ENCODE data around the gene DENND2A. TPM values are rescaled to one million over a fixed set of nuclear protein-coding genes. Genes with fewer than 3 reads are reported as not detected.

The DENND2A gene
- total and polyA plus RNA-seq, 4 donors, result 1.2 to 7.4 (median 2.3) TPM

DNA sequence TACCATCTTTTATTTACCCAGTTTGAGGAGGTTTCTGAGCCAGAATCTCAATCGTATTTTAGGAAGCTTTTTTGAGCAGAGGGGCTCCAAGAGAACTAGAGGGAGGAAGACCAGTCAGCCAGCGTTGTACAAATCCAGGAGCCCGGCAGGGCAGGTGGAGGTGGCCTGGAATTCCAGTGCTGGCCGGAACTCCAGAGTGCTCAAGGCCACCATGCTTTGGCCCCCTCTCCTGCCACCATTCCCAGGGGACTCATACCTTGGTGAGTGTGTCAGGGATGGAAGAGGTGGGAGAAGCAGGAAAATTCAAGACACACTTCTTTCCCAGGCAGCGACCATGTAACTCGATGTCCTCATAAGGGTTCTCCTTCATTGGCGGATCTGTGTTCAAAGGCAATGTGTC is 55.3 kb downstream of the DENND2A start:
- 94% methylated on average over 7 of the region's 7 CpGs for WGBS
- H3K36me3 ChIP-seq (ENCODE audit: control insufficient read depth in 4 of 4, insufficient read depth in 3 of 4, low read depth in 1 of 4, low read length in 3 of 4), result no peaks in the 10 kb centered on the region
- H3K9me3 ChIP-seq (ENCODE audit: control insufficient read depth in 4 of 4, low read length in 3 of 4), result no peaks in the 10 kb centered on the region
- TF ChIP-seq YY1 (IDR thresholded peaks at IDR 0.05) (no peak), FOXA1 (IDR thresholded peaks at IDR 0.05) (no peak)
- H3K27me3 ChIP-seq (ENCODE audit: control insufficient read depth in 4 of 4, insufficient read depth in 4 of 4, low read length in 3 of 4), result no peaks in the 10 kb centered on the region
- H3K27ac ChIP-seq (ENCODE audit: low read depth in 1 of 2, low read length in 2 of 2), result no peak overlapping the region
- no peaks in the 10 kb centered on the region for H3K4me1 ChIP-seq (ENCODE audit: control insufficient read depth in 4 of 4, insufficient read depth in 4 of 4, low read length in 3 of 4)
- DNase-seq (ENCODE audit: low spot score), result no peak
- H3K9ac ChIP-seq (ENCODE audit: low read depth in 1 of 2, low read length in 2 of 2), result no peak overlapping the region
- no peak overlapping the region for H3K4me3 ChIP-seq (ENCODE audit: low read depth in 1 of 3, low read length in 3 of 3)

GRCh38 chr7:140584195-140584851 is 56.3 kb downstream of the DENND2A start:
- H3K9ac ChIP-seq (ENCODE audit: low read depth in 1 of 2, low read length in 2 of 2), result no peak overlapping the region
- H3K27ac ChIP-seq (ENCODE audit: low read depth in 1 of 2, low read length in 2 of 2), result no peak overlapping the region
- WGBS, result 96% methylated on average over 4 of the region's 4 CpGs
- no peak for DNase-seq (ENCODE audit: low spot score)
- H3K4me3 ChIP-seq (ENCODE audit: low read depth in 1 of 3, low read length in 3 of 3), result no peak overlapping the region
- H3K9me3 ChIP-seq (ENCODE audit: control insufficient read depth in 4 of 4, low read length in 3 of 4), result no peaks in the 10 kb centered on the region
- no peaks in the 10 kb centered on the region for H3K4me1 ChIP-seq (ENCODE audit: control insufficient read depth in 4 of 4, insufficient read depth in 4 of 4, low read length in 3 of 4)
- no peaks in the 10 kb centered on the region for H3K36me3 ChIP-seq (ENCODE audit: control insufficient read depth in 4 of 4, insufficient read depth in 3 of 4, low read depth in 1 of 4, low read length in 3 of 4)
- H3K27me3 ChIP-seq (ENCODE audit: control insufficient read depth in 4 of 4, insufficient read depth in 4 of 4, low read length in 3 of 4), result no peaks in the 10 kb centered on the region
- TF ChIP-seq EGR1 (IDR thresholded peaks at IDR 0.05; ENCODE audit: low read depth in 2 of 2) (no peak), FOXA2 (IDR thresholded peaks at IDR 0.05) (no peak), SP1 (IDR thresholded peaks at IDR 0.05) (no peak), CTCF (IDR thresholded peaks at IDR 0.05; ENCODE audit: low read depth, low read length, missing input control) (no peak), RXRA (IDR thresholded peaks at IDR 0.05) (no peak), GABPA (IDR thresholded peaks at IDR 0.05 in 1 of 2, conservative IDR thresholded peaks at IDR 0.05 in 1 of 2) (no peak), YY1 (IDR thresholded peaks at IDR 0.05) (no peak), TAF1 (conservative IDR thresholded peaks at IDR 0.05) (no peak), JUND (IDR thresholded peaks at IDR 0.05) (no peak), HNF4G (IDR thresholded peaks at IDR 0.05) (no peak), FOXA1 (IDR thresholded peaks at IDR 0.05) (no peak), NR2F2 (IDR thresholded peaks at IDR 0.05) (no peak), HNF4A (conservative IDR thresholded peaks at IDR 0.05) (no peak), ZBTB33 (IDR thresholded peaks at IDR 0.05) (no peak), RAD21 (IDR thresholded peaks at IDR 0.05) (no peak), MAX (IDR thresholded peaks at IDR 0.05) (no peak)
- TF ChIP-seq, protein P1, sequence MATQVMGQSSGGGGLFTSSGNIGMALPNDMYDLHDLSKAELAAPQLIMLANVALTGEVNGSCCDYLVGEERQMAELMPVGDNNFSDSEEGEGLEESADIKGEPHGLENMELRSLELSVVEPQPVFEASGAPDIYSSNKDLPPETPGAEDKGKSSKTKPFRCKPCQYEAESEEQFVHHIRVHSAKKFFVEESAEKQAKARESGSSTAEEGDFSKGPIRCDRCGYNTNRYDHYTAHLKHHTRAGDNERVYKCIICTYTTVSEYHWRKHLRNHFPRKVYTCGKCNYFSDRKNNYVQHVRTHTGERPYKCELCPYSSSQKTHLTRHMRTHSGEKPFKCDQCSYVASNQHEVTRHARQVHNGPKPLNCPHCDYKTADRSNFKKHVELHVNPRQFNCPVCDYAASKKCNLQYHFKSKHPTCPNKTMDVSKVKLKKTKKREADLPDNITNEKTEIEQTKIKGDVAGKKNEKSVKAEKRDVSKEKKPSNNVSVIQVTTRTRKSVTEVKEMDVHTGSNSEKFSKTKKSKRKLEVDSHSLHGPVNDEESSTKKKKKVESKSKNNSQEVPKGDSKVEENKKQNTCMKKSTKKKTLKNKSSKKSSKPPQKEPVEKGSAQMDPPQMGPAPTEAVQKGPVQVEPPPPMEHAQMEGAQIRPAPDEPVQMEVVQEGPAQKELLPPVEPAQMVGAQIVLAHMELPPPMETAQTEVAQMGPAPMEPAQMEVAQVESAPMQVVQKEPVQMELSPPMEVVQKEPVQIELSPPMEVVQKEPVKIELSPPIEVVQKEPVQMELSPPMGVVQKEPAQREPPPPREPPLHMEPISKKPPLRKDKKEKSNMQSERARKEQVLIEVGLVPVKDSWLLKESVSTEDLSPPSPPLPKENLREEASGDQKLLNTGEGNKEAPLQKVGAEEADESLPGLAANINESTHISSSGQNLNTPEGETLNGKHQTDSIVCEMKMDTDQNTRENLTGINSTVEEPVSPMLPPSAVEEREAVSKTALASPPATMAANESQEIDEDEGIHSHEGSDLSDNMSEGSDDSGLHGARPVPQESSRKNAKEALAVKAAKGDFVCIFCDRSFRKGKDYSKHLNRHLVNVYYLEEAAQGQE (IDR thresholded peaks at IDR 0.05), result no peak
- TF ChIP-seq, protein P2, sequence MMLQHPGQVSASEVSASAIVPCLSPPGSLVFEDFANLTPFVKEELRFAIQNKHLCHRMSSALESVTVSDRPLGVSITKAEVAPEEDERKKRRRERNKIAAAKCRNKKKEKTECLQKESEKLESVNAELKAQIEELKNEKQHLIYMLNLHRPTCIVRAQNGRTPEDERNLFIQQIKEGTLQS (IDR thresholded peaks at IDR 0.05), result no peak

All from liver (tissue), 9 donors.